SH-SY5Y (cell line): Measurements from ENCODE around the gene E2F8.

Experiments used
- GATA2 ChIP-seq: IDR thresholded peaks from 2 replicates; pipeline ENCODE4 v1.6.1; 2011; ENCODE audit warnings: mild to moderate bottlenecking, low read depth, low read length
- GATA3 ChIP-seq: IDR thresholded peaks from 2 replicates; pipeline ENCODE4 v1.6.1; 2011; ENCODE audit warnings: low read depth, mild to moderate bottlenecking, low read length, moderate library complexity

DNA sequence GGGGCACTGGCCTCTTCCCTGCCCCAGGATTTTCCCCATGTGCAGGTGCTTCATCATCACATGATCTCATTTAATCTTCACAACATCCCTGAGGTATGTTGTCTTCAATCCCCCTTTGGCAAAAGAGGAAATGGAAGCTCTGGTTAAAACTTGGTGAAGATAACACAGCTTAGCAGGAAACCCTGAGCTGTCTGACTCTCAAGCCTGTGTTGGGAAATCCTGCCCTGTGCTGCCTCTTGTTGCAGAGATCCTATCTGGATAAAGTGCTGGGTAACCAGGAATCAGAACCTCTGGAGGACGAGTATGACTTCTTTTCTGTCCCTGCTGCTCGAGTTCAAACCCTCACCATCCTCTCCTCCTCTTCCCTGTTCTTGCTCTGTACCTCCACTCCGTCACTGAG is 13.1 kb upstream of the E2F8 start:
- TF ChIP-seq GATA2 (0 out of 2 replicates have a peak, but pooled peaks have one; percentile 23), GATA3 (no peak)
